Left kidney (tissue), 2 donors: ENCODE measurements around the gene LSR. TPM values are rescaled to one million over a fixed set of nuclear protein-coding genes. Genes with fewer than 3 reads are reported as not detected.
"Not testable (repeated sequence)": the region's sequence is repeated elsewhere in the genome, so short reads cannot be mapped to it uniquely, and the experiment has no call there.

Experiments
- DNase-seq: peaks from one replicate; pipeline ENCODE4 v3.0.0-alpha.2; 2013
- polyA plus RNA-seq: library from polyadenylated mRNA; unstranded; fragments of 120-200 nt; gene quantifications from one replicate; pipeline ENCODE4 v1.2.1, GENCODE V29; 2013; ENCODE audit not compliant: insufficient read length

LSR gene
- polyA plus RNA-seq, 1 donor: 46.0 TPM

GRCh38 chr19:35216833-35217648 lies 31.8 kb upstream of the LSR start:
- DNase-seq: no peak

- DNase-seq: no peak
Measured at GRCh38 chr19:35217649-35217990, 31.2 kb upstream of the LSR start.

GRCh38 chr19:35219008-35219407 lies 29.8 kb upstream of the LSR start:
- no peak for DNase-seq

GRCh38 chr19:35220315-35220921 lies 28.4 kb upstream of the LSR start:
- no peak for DNase-seq

GRCh38 chr19:35220973-35221590 lies 27.7 kb upstream of the LSR start:
- DNase-seq: not testable (repeated sequence)

- no peak for DNase-seq
Measured at GRCh38 chr19:35222373-35223015, 26.3 kb upstream of the LSR start.

- DNase-seq: no peak
Measured at GRCh38 chr19:35223084-35223790, 25.6 kb upstream of the LSR start.

GRCh38 chr19:35223862-35224505 lies 24.8 kb upstream of the LSR start:
- no peak for DNase-seq

GRCh38 chr19:35224681-35225571 lies 23.9 kb upstream of the LSR start:
- no peak for DNase-seq

GRCh38 chr19:35225951-35226350 lies 22.9 kb upstream of the LSR start:
- DNase-seq: no peak

- no peak for DNase-seq
Measured at GRCh38 chr19:35226748-35227147, 22.1 kb upstream of the LSR start.

- DNase-seq: no peak
Measured at GRCh38 chr19:35228177-35228930, 20.4 kb upstream of the LSR start, which contains the start of gene FAM187B. FAM187B (minus strand) TSS chr19:35228739; CDS start chr19:35228680, 59 bp downstream.

- DNase-seq: no peak
Measured at GRCh38 chr19:35229601-35230000, 19.2 kb upstream of the LSR start.

- no peak for DNase-seq
Measured at GRCh38 chr19:35231956-35232645, 16.7 kb upstream of the LSR start.

- DNase-seq: no peak
Measured at GRCh38 chr19:35232912-35233311, 15.9 kb upstream of the LSR start.

- DNase-seq: no peak
Measured at GRCh38 chr19:35236638-35237400, 12.0 kb upstream of the LSR start.

GRCh38 chr19:35239597-35239996 lies 9.2 kb upstream of the LSR start:
- not testable (repeated sequence) for DNase-seq

GRCh38 chr19:35240327-35240726 lies 8.5 kb upstream of the LSR start:
- DNase-seq: no peak
